ENCODE results near the gene CHST15. TPM values are rescaled to one million over a fixed set of nuclear protein-coding genes. Genes with fewer than 3 reads are reported as not detected.

The CHST15 gene
- total and polyA plus RNA-seq, 7 experiments from 2014 or later: 0.27 to 43.3 (median 2.2) TPM

DNA sequence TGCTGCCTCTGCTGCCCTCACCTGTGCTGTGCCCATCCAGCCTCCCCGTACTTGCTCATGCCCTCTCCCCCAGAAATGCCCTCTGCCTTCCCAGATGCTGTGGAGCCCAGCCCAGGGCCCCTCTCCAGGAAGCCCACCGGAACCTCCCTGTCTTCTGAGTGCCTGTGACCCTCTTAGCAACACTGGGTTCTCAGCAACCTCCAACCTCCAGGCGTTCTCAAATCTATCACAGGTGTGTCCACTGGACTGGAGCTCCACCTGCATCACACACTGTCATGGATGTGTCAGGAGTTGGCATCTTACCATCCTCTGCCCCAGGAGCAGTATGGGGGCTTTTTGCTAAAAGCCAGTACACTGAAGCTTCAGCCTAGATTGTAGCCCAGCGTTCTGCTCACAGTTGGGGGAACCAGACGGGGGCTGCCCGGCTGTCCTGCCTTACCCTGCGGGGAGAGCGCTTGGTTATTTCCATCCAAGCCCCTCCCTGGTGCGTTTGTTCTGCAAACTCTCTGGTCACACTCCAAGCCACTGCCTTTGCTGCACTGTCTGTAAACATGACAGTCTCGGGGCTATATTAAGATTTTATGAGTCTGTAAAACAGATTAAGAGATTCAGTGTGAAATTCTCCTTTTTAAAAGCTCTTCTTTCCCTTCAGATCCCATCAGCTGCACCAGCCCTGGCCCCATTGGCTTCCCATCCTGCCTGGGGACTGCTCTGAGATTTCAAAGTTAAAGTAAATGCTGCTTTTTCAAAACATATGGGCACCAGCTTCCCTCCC, 130.5 kb downstream of the CHST15 start:
- ATAC-seq (no peak), DNase-seq (no peak)
- Histone ChIP-seq H3K36me3 (ENCODE audit: control insufficient read depth in 2 of 3, insufficient read depth in 3 of 3, low read length in 3 of 3) (no peaks in the 10 kb centered on the region), H3K4me3 (ENCODE audit: low read length) (no peak overlapping the region), H3K27me3 (ENCODE audit: control insufficient read depth in 2 of 2, insufficient read depth in 2 of 2, low read length in 2 of 2) (peaks cover 0 to 1% of the 10 kb centered on the region in 2 donors), H3K4me1 (ENCODE audit: control insufficient read depth in 2 of 2, insufficient read depth in 2 of 2, low read length in 2 of 2) (no peaks in the 10 kb centered on the region), H3K27ac (ENCODE audit: low read depth, low read length) (no peak overlapping the region), H3K9me3 (ENCODE audit: control insufficient read depth in 2 of 3, low read length in 3 of 3) (no peaks in the 10 kb centered on the region)
- Mint-ChIP-seq H3K36me3 (no peaks in the 10 kb centered on the region), H3K27ac (no peak overlapping the region), H3K27me3 (peaks cover 18 to 70% (median 43%) of the 10 kb centered on the region in 5 donors), H3K4me1 (no peaks in the 10 kb centered on the region), H3K4me3 (no peak overlapping the region), H3K9me3 (peaks cover 0 to 12% (median 2%) of the 10 kb centered on the region in 11 donors)
- POLR2A ChIA-PET: no interaction called here
- intact Hi-C loops (cut with micrococcal nuclease): no loop called here
- CTCF ChIA-PET: no interaction called here

DNA sequence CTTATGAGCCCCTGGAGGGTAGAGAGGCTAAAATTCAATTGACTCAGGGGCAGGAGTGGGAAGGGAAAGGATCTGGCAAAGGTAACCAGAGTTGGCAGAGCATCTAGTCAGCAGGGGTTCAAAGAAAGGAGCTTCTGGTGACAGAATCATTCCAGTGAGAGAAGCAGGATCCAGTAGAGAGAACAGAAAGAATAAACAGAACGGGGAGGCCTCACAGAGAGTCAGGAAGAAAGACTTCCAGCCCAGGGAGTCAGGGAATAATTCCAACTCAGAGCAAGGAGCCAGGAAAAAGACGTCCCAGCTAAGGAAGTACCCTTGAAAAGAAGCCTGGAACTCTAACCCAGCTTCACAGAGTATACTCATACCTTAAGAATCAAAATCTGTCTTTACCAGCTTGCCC, 135.2 kb downstream of the CHST15 start:
- H3K4me3 Mint-ChIP-seq: no peak overlapping the region
- ChIA-PET CTCF (no interaction called here), POLR2A (no interaction called here)
- no peaks in the 10 kb centered on the region for H3K36me3 ChIP-seq (ENCODE audit: control insufficient read depth in 2 of 3, insufficient read depth in 3 of 3, low read length in 3 of 3)
- DNase-seq (no peak), ATAC-seq (no peak)
- H3K9me3 Mint-ChIP-seq: peaks cover 0 to 16% (median 3%) of the 10 kb centered on the region in 11 donors
- no peaks in the 10 kb centered on the region for H3K9me3 ChIP-seq (ENCODE audit: control insufficient read depth in 2 of 3, low read length in 3 of 3)
- no peak overlapping the region for H3K4me3 ChIP-seq (ENCODE audit: low read length)
- no peak overlapping the region for H3K27ac ChIP-seq (ENCODE audit: low read depth, low read length)
- intact Hi-C loops (cut with micrococcal nuclease): no loop called here
- H3K4me1 Mint-ChIP-seq: no peaks in the 10 kb centered on the region
- no peaks in the 10 kb centered on the region for H3K4me1 ChIP-seq (ENCODE audit: control insufficient read depth in 2 of 2, insufficient read depth in 2 of 2, low read length in 2 of 2)
- peaks cover 18 to 33% (median 21%) of the 10 kb centered on the region in 5 donors for H3K27me3 Mint-ChIP-seq
- no peaks in the 10 kb centered on the region for H3K27me3 ChIP-seq (ENCODE audit: control insufficient read depth in 2 of 2, insufficient read depth in 2 of 2, low read length in 2 of 2)
- no peak overlapping the region for H3K27ac Mint-ChIP-seq
- no peaks in the 10 kb centered on the region for H3K36me3 Mint-ChIP-seq

Other genes starting within 250 kb of the CHST15 start
- not detected for gene CPXM2, start 201.8 kb downstream of the CHST15 start, total RNA-seq
- not detected for gene CPXM2, start 201.8 kb downstream of the CHST15 start, polyA plus RNA-seq